ENCODE data around the gene EFCAB8.
"Not testable (repeated sequence)": the region's sequence is repeated elsewhere in the genome, so short reads cannot be mapped to it uniquely, and the experiment has no call there.

The EFCAB8 gene

GRCh38 chr20:32841174-32841573 lies 17.5 kb upstream of the EFCAB8 start:
- no peak for DNase-seq (ENCODE audit: low read depth)

- DNase-seq (ENCODE audit: low read depth): no peak
These were observed 17.1 kb upstream of the EFCAB8 start for GRCh38 chr20:32841632-32842031.

GRCh38 chr20:32842688-32843524 lies 15.8 kb upstream of the EFCAB8 start:
- DNase-seq (ENCODE audit: low read depth): no peak

- no peak for DNase-seq (ENCODE audit: low read depth)
These were observed 12.9 kb upstream of the EFCAB8 start for GRCh38 chr20:32845786-32846185.

GRCh38 chr20:32846852-32847251 lies 11.9 kb upstream of the EFCAB8 start:
- DNase-seq (ENCODE audit: low read depth): no peak

GRCh38 chr20:32847964-32848363 lies 10.8 kb upstream of the EFCAB8 start:
- DNase-seq (ENCODE audit: low read depth): no peak

GRCh38 chr20:32848846-32849245 lies 9.9 kb upstream of the EFCAB8 start:
- DNase-seq (ENCODE audit: low read depth): no peak

GRCh38 chr20:32849577-32849976 lies 9.1 kb upstream of the EFCAB8 start:
- DNase-seq (ENCODE audit: low read depth): no peak

GRCh38 chr20:32855387-32855786 lies 3.3 kb upstream of the EFCAB8 start:
- DNase-seq (ENCODE audit: low read depth): no peak

- DNase-seq (ENCODE audit: low read depth): no peak
These were observed 534 bp upstream of the EFCAB8 start for GRCh38 chr20:32858189-32858588.

GRCh38 chr20:32861446-32861845 lies 2.7 kb downstream of the EFCAB8 start:
- DNase-seq (ENCODE audit: low read depth): no peak

- no peak for DNase-seq (ENCODE audit: low read depth)
These were observed 10.8 kb downstream of the EFCAB8 start for GRCh38 chr20:32869562-32869961.

- DNase-seq (ENCODE audit: low read depth): not testable (repeated sequence)
These were observed 11.8 kb downstream of the EFCAB8 start for GRCh38 chr20:32870526-32870925.

GRCh38 chr20:32870985-32871384 lies 12.3 kb downstream of the EFCAB8 start:
- no peak for DNase-seq (ENCODE audit: low read depth)

GRCh38 chr20:32871627-32872160 lies 13.0 kb downstream of the EFCAB8 start:
- DNase-seq (ENCODE audit: low read depth): no peak

- DNase-seq (ENCODE audit: low read depth): no peak
These were observed 13.5 kb downstream of the EFCAB8 start for GRCh38 chr20:32872266-32872665.

- DNase-seq (ENCODE audit: low read depth): no peak
These were observed 16.9 kb downstream of the EFCAB8 start for GRCh38 chr20:32875673-32876072.

- DNase-seq (ENCODE audit: low read depth): no peak
These were observed 18.8 kb downstream of the EFCAB8 start for GRCh38 chr20:32877507-32877906.

- DNase-seq (ENCODE audit: low read depth): no peak
These were observed 20.1 kb downstream of the EFCAB8 start for GRCh38 chr20:32878820-32879219.

GRCh38 chr20:32879538-32879937 lies 20.8 kb downstream of the EFCAB8 start:
- no peak for DNase-seq (ENCODE audit: low read depth)

- no peak for DNase-seq (ENCODE audit: low read depth)
These were observed 21.9 kb downstream of the EFCAB8 start for GRCh38 chr20:32880635-32881034.

- DNase-seq (ENCODE audit: low read depth): no peak
These were observed 24.4 kb downstream of the EFCAB8 start for GRCh38 chr20:32883081-32883480.

GRCh38 chr20:32885185-32885584 lies 26.5 kb downstream of the EFCAB8 start:
- DNase-seq (ENCODE audit: low read depth): no peak

GRCh38 chr20:32885952-32886351 lies 27.2 kb downstream of the EFCAB8 start:
- no peak for DNase-seq (ENCODE audit: low read depth)
